HG03139 (cell line): ENCODE results near the gene KLF3.
"Not testable (repeated sequence)": the region's sequence is repeated elsewhere in the genome, so short reads cannot be mapped to it uniquely, and the experiment has no call there.

Source experiments
- ATAC-seq: cut with Tn5 transposase; IDR thresholded peaks from one replicate; pipeline ENCODE4 v1.9.1; 2021; ENCODE audit not compliant: unreplicated experiment

KLF3 gene

GRCh38 chr4:38663801-38664705 lies at the start of gene KLF3:
Gene KLF3, plus strand, starts transcription at chr4:38664199. Its CDS starts 16,427 bp downstream, at chr4:38680626.
- ATAC-seq, result peak; percentile 62

DNA sequence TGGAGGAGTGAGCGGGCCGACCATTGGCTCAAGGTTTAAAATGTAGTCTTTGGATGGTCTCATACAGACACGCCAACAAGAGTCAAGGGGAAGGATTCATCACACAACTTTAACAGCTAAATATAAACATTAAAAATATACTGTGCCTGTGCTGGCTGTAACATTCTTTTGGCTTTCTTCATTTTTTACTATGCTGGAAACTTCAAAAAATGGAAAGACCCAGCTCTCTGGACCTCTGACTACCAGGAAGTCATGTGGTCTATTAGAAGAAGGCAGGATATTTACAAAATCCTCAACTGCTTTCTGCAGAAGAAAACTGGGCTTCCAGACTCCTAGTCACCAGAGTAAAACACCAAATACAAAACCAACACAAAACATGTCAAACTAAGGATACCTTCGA lies 49.8 kb upstream of the KLF3 start:
- ATAC-seq, result no peak

DNA sequence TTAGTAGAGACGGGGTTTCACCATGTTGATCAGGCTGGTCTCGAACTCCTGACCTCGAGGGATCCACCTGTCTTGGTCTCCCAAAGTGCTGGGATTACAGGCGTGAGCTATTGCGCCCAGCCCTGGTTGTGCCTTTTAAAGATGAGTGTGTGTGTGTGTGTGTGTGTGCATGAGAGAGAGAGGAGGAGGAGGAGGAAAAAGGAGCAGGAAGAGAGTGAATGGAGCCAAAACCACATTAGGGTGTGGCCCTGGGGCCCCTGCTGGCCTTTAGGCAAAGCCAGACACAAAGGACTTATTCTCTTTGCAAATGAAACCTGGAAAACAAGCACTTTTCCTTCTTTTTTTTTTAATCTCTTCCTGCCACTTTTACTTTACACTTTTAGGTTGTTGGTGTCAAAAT lies 48.2 kb upstream of the KLF3 start:
- no peak for ATAC-seq

DNA sequence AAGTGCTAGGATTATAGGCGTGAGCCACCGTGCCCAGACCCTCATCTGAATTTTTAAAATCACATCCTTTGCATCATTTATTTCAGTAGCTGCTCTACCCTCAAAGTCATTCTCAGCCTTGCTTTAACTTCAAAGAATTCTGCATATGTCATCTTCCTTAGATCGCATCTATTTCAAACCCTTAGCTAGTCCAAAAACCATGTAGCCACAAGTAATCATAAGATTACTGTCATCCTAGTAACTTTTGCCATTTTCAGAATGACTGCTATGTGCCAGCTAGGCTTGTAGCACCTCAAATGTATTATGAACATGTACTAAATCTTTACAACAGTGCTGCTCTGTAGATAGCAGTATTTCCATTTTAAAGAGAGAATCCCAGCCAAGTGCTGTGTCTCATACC lies 45.5 kb upstream of the KLF3 start:
- ATAC-seq, result no peak

DNA sequence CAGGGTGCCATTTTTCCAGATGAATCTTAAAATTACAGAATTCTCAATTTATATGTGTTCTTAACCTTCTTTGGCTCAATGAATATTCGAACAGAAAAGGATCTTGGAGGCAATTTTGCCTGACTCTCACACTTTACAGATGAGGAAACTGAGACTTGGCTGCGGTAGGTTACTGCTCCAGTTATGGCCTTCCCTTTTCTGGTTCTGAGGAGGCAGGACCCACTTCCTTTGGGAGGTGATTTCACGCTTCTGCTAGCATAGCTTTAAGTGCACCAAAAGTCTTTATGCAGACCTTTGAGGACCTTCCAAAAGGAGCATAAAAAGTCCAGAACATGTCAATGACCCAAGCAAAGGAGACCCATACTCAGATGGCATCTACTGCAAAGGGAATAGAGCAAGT lies 44.7 kb upstream of the KLF3 start:
- ATAC-seq, result no peak

DNA sequence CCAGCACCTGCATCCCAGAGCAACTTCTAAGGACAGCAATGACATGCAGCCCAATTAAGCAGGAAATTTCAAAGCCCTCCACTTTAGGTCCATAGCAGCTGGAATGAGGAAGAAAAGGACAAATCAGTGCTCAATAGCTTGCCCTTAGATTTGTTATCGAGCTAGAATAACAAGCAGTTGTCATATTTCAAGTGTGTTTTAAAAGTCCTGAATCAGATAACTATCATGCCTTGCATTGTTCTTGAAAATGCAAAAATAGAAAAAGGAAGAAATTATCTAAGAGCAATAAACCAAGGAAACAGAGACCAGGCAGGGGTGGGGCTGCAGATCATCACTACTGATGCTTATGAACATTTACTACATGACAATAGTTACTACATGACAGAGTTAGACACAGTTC lies 43.9 kb upstream of the KLF3 start:
- no peak for ATAC-seq

DNA sequence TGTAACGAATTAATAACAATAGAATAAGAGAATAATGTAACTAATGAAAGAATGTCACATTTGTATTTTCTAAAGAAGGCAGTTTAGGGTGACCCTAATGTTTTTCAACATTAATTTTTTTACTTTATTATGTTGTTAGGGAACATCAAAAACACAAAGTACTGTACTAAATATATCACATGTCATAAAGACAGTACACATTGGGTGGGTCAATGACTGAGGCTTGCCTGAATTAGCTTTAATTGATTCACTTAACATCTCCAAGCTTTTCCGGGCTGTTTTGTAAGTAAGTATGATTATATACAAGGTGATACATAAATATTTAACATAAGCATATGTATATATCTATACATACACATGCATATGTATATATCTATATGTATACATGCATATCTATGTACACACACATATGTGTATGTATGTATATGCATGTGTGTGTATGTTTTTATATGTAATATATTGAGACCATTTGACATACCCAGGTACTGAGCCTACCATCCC lies 43.4 kb upstream of the KLF3 start:
- ATAC-seq, result no peak

GRCh38 chr4:38621028-38621684 lies 42.8 kb upstream of the KLF3 start:
- no peak for ATAC-seq

DNA sequence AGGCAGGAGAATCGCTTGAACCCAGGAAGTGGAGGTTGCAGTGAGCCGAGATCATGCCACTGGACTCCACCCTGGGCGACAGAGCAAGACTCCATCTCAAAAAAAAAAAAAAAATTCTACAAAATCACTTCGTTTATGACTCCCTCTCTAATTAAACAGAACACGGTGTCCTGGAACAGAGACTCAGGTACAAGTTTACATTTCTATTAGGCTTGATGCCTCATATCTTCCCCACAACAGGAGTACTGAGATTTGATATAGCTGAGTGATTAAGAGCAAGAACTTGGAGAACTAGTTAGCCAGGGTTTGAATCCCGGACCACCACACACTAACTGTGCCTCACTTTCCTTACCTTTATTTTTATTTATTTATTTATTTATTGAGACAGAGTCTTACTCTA lies 42.2 kb upstream of the KLF3 start:
- ATAC-seq, result no peak

GRCh38 chr4:38622340-38622739 lies 41.7 kb upstream of the KLF3 start:
- ATAC-seq, result not testable (repeated sequence)

DNA sequence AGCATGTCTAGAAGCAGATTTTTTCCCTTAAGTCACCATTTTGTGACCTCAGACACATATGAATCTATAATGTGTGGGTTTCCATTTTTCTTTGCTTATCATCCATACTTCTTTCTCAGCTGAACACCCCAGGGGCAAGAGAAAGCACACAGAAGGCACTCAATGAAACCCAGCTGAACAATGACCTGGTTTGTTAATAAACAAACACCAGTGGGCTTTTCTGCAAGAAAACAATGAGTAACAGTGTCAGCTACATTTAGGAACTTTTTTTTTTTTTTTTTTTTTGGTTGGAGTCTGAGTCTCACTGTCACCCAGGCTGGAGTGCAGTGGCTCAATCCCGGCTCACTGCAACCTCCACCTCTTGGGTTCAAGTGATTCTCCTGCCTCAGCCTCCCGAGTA lies 40.7 kb upstream of the KLF3 start:
- ATAC-seq, result no peak

DNA sequence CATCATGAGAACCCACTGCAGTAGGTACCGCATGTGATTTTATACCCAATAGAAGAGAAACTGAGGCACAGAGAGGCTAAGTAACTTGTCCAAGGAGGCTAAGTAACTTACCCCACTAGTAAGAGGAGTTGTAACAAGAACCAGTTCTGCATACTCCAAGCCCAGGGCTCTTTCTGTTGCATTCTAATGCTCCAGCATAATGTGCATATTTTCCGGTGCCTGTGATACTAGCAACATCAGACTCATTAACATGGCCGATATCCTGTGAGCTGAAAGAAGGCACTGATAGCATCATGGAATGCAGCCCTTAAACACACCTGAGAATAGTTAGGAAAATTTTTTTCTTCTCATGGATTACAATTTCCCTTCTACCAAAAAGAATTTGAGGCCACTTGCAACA lies 39.7 kb upstream of the KLF3 start:
- ATAC-seq, result no peak

- ATAC-seq, result no peak
Observed at GRCh38 chr4:38625508-38625907, 38.5 kb upstream of the KLF3 start.

GRCh38 chr4:38626901-38627444 lies 37.0 kb upstream of the KLF3 start:
- ATAC-seq, result not testable (repeated sequence)

GRCh38 chr4:38630519-38630918 lies 33.5 kb upstream of the KLF3 start:
- no peak for ATAC-seq

GRCh38 chr4:38634047-38634759 lies 29.8 kb upstream of the KLF3 start:
- no peak for ATAC-seq

- ATAC-seq, result no peak
Observed at GRCh38 chr4:38639242-38639641, 24.8 kb upstream of the KLF3 start.

- ATAC-seq, result no peak
Observed at GRCh38 chr4:38641811-38642210, 22.2 kb upstream of the KLF3 start.

- ATAC-seq, result no peak
Observed at GRCh38 chr4:38644201-38644600, 19.8 kb upstream of the KLF3 start.

DNA sequence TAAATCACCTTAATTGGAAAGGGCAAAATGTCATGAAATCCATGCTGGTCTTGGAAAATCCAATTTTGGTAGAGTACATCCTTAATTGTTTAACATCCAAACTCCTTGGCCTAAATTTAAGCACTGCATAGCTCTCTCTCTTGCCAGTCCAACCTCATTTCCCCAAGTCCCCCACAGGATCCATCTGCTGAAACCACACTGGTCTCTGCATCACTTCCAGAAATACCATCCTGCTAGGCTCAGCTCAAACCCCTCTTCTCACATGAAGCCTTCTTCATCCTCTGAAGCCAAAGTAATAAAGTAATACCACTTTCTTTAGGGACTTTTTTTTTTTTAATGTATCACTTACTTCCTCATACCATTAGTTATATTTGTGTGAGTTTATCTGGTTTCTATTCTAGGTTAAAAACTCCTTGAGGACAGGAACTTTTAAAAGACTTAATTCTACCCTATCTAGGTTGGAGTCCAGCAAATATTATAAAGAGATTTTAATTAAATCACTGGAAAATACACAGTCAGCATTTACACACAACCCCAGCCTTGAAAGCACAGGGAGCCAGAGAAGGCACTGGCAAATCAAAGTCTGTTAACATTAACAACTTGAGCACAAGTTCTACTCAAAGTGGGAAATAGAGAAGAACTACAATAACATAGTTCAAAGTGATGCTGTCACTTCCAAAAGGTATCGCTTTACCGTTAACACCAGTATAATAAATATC lies 16.7 kb upstream of the KLF3 start:
- ATAC-seq, result no peak

GRCh38 chr4:38650133-38650532 lies 13.9 kb upstream of the KLF3 start:
- no peak for ATAC-seq
